Uterine smooth muscle cell (primary cell): Measurements from ENCODE around the gene TXNDC16. TPM values are rescaled to one million over a fixed set of nuclear protein-coding genes. Genes with fewer than 3 reads are reported as not detected.

Source experiments
- total RNA-seq: library from RNA; depleted of rRNA; stranded (reverse); fragments of >200 nt; gene quantifications from 2 replicates; pipeline ENCODE4 v1.2.3, GENCODE V29; 2014

Gene TXNDC16, protein sequence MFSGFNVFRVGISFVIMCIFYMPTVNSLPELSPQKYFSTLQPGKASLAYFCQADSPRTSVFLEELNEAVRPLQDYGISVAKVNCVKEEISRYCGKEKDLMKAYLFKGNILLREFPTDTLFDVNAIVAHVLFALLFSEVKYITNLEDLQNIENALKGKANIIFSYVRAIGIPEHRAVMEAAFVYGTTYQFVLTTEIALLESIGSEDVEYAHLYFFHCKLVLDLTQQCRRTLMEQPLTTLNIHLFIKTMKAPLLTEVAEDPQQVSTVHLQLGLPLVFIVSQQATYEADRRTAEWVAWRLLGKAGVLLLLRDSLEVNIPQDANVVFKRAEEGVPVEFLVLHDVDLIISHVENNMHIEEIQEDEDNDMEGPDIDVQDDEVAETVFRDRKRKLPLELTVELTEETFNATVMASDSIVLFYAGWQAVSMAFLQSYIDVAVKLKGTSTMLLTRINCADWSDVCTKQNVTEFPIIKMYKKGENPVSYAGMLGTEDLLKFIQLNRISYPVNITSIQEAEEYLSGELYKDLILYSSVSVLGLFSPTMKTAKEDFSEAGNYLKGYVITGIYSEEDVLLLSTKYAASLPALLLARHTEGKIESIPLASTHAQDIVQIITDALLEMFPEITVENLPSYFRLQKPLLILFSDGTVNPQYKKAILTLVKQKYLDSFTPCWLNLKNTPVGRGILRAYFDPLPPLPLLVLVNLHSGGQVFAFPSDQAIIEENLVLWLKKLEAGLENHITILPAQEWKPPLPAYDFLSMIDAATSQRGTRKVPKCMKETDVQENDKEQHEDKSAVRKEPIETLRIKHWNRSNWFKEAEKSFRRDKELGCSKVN
- total RNA-seq: 3.3 and 5.2 TPM in 2 replicates

DNA sequence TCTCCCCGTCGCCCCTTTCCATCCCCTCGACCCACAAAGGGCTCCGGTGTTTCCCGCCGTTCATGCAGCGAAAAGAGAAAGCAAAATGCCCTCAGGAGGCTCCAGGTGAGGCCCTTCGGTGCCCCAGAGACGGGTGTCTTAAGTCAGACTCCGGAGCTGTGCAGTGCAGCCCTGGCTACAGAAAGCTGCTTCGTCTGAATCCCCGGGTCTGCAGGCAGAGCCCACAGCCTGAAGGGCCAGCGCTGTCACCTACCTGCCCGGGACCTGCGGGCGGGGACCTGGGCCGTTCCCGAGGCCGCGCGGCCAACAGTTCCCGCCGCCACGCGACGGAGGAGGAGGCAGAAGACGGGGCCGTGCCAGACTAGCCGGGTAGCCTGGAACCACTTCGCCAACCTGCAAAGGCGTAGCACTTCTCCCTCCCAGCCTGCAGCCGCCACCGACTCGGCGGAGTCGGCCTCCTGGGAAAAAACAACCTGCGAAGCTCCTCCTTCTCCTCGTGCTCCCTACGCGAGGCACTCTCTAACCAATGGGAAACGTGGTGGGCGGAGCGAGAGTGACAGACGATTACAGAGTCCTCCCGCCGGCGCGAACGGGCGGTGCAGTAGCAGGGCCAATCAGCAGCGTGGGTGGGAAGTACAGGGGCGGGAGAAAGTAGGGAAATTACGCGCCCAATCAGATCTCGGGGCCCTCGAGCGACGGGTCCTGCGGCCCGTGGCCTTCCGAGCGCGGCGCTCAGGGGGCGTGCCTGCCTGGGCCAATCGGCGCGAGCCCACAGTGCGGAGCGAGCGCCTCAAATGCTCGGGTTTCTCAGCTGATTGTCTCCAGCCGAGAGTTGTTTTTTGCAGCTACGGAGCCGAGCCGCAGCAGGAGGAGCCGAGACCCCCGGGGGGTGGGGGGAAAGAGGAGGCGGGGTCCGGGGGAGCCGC lies at the start of gene TXNDC16, which contains the start of gene GPR137C:
TSS of gene TXNDC16 (minus strand) at position 443 of the 926 bp plus-strand sequence. CDS start 8,948 bp downstream, outside the sequence.
TSS of gene GPR137C (plus strand) at position 774 of the 926 bp plus-strand sequence. CDS start 312 bp downstream, outside the sequence.

Other genes with a start within 250 kb of the TXNDC16 start
- gene PTGER2, start 238.2 kb downstream of the TXNDC16 start, total RNA-seq: 17.5 and 22.9 TPM in 2 replicates
- 0.37 and 0.44 TPM in 2 replicates for gene GPR137C, start 331 bp upstream of the TXNDC16 start, total RNA-seq
- gene ERO1A, start 143.1 kb upstream of the TXNDC16 start, total RNA-seq: 116 and 120 TPM in 2 replicates
- 127 and 181 TPM in 2 replicates for gene PSMC6, start 154.7 kb upstream of the TXNDC16 start, total RNA-seq
- gene STYX, start 177.7 kb upstream of the TXNDC16 start, total RNA-seq: 16.6 and 17.5 TPM in 2 replicates
- gene GNPNAT1, start 239.1 kb upstream of the TXNDC16 start, total RNA-seq: 36.0 and 43.5 TPM in 2 replicates